Right lobe of liver (tissue), 6 donors: Measurements from ENCODE around the gene C3. TPM values are rescaled to one million over a fixed set of nuclear protein-coding genes. Genes with fewer than 3 reads are reported as not detected.

Experiments
- ATAC-seq, 4 donors: fragments of 200-7000 bp; cut with Tn5 transposase; one replicate each; pipeline ENCODE4 v1.9.1; 2020; ENCODE audit warnings: mild to moderate bottlenecking in 4 of 4, moderate library complexity in 4 of 4
- DNase-seq, 3 donors: peaks; one replicate each; pipeline ENCODE4 v3.0.0-alpha.2; 2020
- H3K27ac ChIP-seq, 3 donors: fragments of 200-600 bp; one replicate each; pipeline ENCODE4 v1.8.0; 2022
- H3K27me3 ChIP-seq, 2 donors: fragments of 200-600 bp; one replicate each; pipeline ENCODE4 v1.8.0; 2022
- H3K36me3 ChIP-seq, 4 donors: fragments of 200-600 bp; sonication (generic) in 1 of 4; one replicate each; pipeline versions ENCODE4 v1.5.1 to v1.8.0; 2017 to 2022; ENCODE audit warnings: control low read depth in 1 of 4
- H3K4me1 ChIP-seq, 4 donors: fragments of 200-600 bp; sonication (generic) in 1 of 4; one replicate each; pipeline versions ENCODE4 v1.5.1 to v1.8.0; 2017 to 2022; ENCODE audit warnings: control low read depth in 1 of 4
- H3K4me3 ChIP-seq, 3 donors: fragments of 200-600 bp; one replicate each; pipeline ENCODE4 v1.8.0; 2022
- H3K9me3 ChIP-seq, 4 donors: fragments of 200-600 bp; sonication (generic) in 1 of 4; one replicate each; pipeline versions ENCODE4 v1.5.1 to v1.8.0; 2017 to 2022; ENCODE audit warnings: control low read depth in 1 of 4
- POLR2A ChIP-seq: fragments of 450-650 bp; IDR thresholded peaks from one replicate; pipeline ENCODE4 v1.6.1; 2017; ENCODE audit warnings: antibody characterized with exemption, mild to moderate bottlenecking
- WGBS: methylation state at CpG from one replicate; pipeline ENCODE4 v1.1.6; 2018; ENCODE audit warnings: low coverage, low lambda C conversion rate; ENCODE audit not compliant: insufficient coverage; ENCODE audit errors: missing lambda C conversion rate; 5-methylcytosine and 5-hydroxymethylcytosine counted together
- intact Hi-C, 2 donors: fragments of 100-400 bp; cut with DNase I; formaldehyde crosslinking; loops; one replicate each; pipeline versions ENCODE4 v1.11.2 to v1.14.1; 2022
- total RNA-seq, 6 experiments: library from RNA; depleted of rRNA in 2 of 6; stranded (reverse); fragments of >200 nt in 2 of 6; fragmentation: NEBNext Ultra II Directional in 3 of 6; extraction: Animal tissue kit (Norgen Biotek cat#: 25700) in 3 of 6; gene quantifications; one replicate each; pipeline versions ENCODE4 v1.1.0 to v1.2.4, GENCODE V29; 2016 to 2023
- TF ChIP-seq, protein P1 (sequence below), 4 donors: fragments of 200-600 bp in 3 of 4; fragments of 450-650 bp in 1 of 4; IDR thresholded peaks; one replicate each; pipeline versions ENCODE4 v1.5.1 to v1.8.0; 2016 to 2022; ENCODE audit warnings: antibody characterized with exemption in 4 of 4, mild to moderate bottlenecking in 2 of 4
- donor health status: DM: no; HTN: yes; CAD: no.
- donor health status: DM: no; HTN: no; CAD: no.
- donor health status: DM: no; HTN: no; CAD: no.
- donor health status: DM: no; HTN: yes; CAD: no.
- donor health status: DM: no; HTN: yes; CAD: no.

Gene C3
- total RNA-seq, 6 experiments from 2014 or later, result 10,569 to 17,502 (median 15,749) TPM

DNA sequence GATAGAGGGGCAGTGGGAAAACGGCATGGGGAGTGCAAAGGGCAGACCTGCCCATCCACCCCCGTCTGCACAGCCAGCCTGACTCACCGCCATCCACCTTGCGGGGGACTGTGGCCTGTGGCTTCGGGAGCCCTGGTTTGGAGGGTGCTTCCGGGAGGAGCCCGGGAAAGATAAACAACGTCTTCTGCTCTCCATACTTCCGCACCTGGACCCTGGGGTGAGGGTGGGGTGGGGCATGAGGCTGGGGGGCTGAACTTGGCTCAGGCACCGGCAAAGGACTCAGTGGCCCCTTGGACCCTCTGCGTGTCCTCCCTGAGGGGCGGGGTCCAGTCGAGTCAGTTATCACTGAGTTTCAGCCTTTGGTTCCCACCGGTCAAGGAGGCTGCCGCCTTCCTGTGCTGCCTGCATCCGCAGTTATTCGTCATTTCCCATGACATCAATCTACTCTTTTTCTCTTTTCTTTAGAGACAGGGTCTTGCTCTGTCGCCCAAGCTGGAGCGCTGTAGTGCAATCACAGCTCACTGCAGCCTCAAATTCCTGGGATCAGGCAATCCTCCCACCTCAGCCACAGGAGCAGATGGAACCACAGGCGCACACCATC is 13.7 kb upstream of the C3 start:
- ATAC-seq (no peak), DNase-seq (peak in 1 of 3 donors; percentile 50)
- Histone ChIP-seq H3K27ac (peak overlapping the region in 1 of 3 donors; percentile 3), H3K27me3 (no peaks in the 10 kb centered on the region), H3K4me1 (peaks cover 4 to 29% (median 16%) of the 10 kb centered on the region in 4 donors), H3K36me3 (peaks cover 0 to 6% (median 0%) of the 10 kb centered on the region in 4 donors), H3K9me3 (no peaks in the 10 kb centered on the region), H3K4me3 (no peak overlapping the region)
- intact Hi-C loops, result loop anchor here in 1 of 2 donors (10.0 kb wide), 1 partner anchor 131 kb away; no protein-coding TSS in a partner anchor
- TF ChIP-seq, protein P1, sequence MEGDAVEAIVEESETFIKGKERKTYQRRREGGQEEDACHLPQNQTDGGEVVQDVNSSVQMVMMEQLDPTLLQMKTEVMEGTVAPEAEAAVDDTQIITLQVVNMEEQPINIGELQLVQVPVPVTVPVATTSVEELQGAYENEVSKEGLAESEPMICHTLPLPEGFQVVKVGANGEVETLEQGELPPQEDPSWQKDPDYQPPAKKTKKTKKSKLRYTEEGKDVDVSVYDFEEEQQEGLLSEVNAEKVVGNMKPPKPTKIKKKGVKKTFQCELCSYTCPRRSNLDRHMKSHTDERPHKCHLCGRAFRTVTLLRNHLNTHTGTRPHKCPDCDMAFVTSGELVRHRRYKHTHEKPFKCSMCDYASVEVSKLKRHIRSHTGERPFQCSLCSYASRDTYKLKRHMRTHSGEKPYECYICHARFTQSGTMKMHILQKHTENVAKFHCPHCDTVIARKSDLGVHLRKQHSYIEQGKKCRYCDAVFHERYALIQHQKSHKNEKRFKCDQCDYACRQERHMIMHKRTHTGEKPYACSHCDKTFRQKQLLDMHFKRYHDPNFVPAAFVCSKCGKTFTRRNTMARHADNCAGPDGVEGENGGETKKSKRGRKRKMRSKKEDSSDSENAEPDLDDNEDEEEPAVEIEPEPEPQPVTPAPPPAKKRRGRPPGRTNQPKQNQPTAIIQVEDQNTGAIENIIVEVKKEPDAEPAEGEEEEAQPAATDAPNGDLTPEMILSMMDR (IDR thresholded peaks at IDR 0.05), result no peak
- TF ChIP-seq POLR2A, result no peak
- no CpG with 5 or more reads among the region's 20 CpGs for WGBS

DNA sequence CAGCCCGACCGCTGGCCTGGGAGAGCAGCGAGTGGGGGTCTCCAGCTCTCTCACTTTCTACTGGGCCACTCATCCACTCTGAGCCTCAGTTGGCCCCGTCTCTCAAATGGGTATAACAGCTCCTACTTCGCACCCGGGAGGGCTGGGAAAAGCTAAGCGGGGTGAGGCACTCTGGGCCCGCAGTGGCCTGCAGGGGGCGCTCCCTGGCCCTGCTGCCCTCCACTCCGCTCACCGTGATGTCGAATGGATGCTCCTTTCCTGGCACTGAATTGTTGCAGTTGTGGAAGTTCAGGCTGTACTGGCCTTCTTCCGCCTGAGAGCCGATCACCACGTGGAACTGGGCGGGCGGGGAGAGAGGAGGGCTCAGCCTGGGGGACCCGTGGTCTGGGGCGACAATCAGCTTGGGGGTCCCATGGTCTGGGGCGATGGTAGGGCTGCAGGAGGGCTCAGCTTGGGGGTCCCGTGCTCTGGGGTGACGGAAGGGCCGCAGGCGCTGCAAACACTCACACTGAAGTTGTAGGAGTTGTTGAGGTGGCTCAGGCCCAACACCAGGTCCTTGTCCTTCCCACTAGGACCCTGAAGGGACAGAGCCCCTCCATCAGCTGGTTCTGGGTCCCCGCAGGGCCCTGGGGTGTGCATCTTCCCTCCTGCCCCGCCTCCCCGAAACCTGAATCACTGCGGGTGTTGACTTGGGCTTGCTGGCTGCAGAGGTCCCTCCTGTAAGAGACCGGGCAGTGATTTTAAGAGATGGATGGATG is 13.1 kb upstream of the C3 start:
- intact Hi-C loops, result loop anchor here in 1 of 2 donors (10.0 kb wide), 1 partner anchor 131 kb away; no protein-coding TSS in a partner anchor
- no peaks in the 10 kb centered on the region for H3K9me3 ChIP-seq
- H3K4me1 ChIP-seq, result peaks cover 4 to 29% (median 15%) of the 10 kb centered on the region in 4 donors
- no peak for TF ChIP-seq POLR2A
- TF ChIP-seq, protein P1 (IDR thresholded peaks at IDR 0.05), result peak in 2 of 4 donors; percentile 20 to 31
- no peak overlapping the region for H3K27ac ChIP-seq
- DNase-seq (peak in 1 of 3 donors; percentile 55), ATAC-seq (no peak)
- no peak overlapping the region for H3K4me3 ChIP-seq
- H3K27me3 ChIP-seq, result no peaks in the 10 kb centered on the region
- H3K36me3 ChIP-seq, result peaks cover 0 to 6% (median 0%) of the 10 kb centered on the region in 4 donors
- 57% methylated on average over 10 of the region's 29 CpGs for WGBS

DNA sequence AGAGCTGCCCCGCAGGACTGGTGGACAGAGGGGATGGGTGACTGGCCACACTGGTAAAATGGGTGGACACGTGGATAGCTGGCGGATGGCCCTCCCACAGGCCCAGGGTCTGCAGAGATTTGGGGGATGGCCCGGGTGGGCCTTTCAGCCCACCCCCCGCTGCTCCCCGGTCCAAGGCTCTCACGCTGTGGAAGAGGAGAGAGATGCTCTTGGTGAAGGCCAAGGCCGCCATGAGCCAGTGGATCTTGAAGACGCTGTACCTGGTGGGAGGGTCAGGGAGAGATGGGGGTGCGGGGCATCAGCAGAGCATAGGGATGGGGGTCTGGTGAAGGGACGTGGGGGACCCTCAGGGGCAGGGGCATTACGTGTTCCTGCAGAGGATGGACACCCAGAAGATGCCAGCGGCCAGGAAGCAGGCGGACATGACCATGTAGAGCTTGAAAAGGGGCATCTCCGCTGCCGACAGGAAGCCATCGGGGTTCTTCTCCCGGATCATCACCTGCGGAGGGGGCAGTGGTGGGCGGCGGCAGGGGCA is 12.4 kb upstream of the C3 start:
- Histone ChIP-seq H3K27ac (no peak overlapping the region), H3K4me3 (no peak overlapping the region), H3K36me3 (peaks cover 0 to 6% (median 0%) of the 10 kb centered on the region in 4 donors), H3K4me1 (peaks cover 0 to 29% (median 13%) of the 10 kb centered on the region in 4 donors), H3K27me3 (no peaks in the 10 kb centered on the region), H3K9me3 (no peaks in the 10 kb centered on the region)
- ATAC-seq, result no peak
- intact Hi-C loops, result loop anchor here in 1 of 2 donors (10.0 kb wide), 1 partner anchor 132 kb away; no protein-coding TSS in a partner anchor
- DNase-seq, result peak in 1 of 3 donors; percentile 55
- WGBS, result 93% methylated on average over 5 of the region's 21 CpGs
- TF ChIP-seq, protein P1 (IDR thresholded peaks at IDR 0.05), result no peak
- TF ChIP-seq POLR2A, result no peak

DNA sequence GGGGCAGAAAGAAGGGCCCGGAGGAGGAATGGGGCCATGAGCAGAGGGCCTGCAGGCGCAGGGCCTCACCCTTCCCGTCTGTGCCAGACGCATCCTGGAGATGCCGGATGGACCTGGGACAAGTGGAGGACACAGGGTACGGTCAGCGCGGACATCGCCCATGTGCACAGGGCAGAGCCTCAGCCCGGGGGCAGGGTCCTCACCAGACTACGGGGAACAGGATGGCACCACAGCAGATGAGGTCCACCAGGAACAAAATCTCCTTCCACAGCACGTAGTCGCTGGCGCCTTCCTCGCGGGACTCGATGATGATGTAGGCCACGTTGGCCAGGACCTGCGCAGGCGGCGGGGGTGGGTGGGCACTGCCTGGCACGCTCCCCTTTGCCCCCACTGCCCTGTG is 11.4 kb upstream of the C3 start:
- no peak for ATAC-seq

More for the DNA sequence above, 11.4 kb upstream of the C3 start:
- no peaks in the 10 kb centered on the region for H3K9me3 ChIP-seq
- peaks cover 0 to 32% (median 15%) of the 10 kb centered on the region in 4 donors for H3K4me1 ChIP-seq
- intact Hi-C loops, result loop anchor here in 1 of 2 donors (10.0 kb wide), 1 partner anchor 133 kb away; no protein-coding TSS in a partner anchor
- WGBS, result 88% methylated on average over 4 of the region's 22 CpGs
- H3K36me3 ChIP-seq, result peaks cover 0 to 6% (median 0%) of the 10 kb centered on the region in 4 donors
- no peaks in the 10 kb centered on the region for H3K27me3 ChIP-seq
- no peak overlapping the region for H3K4me3 ChIP-seq
- no peak for TF ChIP-seq POLR2A
- TF ChIP-seq, protein P1 (IDR thresholded peaks at IDR 0.05), result no peak
- DNase-seq, result peak in 2 of 3 donors; percentile 37 to 55
- no peak overlapping the region for H3K27ac ChIP-seq
